ENCODE results near the gene ACTN2.

Gene ACTN2

DNA sequence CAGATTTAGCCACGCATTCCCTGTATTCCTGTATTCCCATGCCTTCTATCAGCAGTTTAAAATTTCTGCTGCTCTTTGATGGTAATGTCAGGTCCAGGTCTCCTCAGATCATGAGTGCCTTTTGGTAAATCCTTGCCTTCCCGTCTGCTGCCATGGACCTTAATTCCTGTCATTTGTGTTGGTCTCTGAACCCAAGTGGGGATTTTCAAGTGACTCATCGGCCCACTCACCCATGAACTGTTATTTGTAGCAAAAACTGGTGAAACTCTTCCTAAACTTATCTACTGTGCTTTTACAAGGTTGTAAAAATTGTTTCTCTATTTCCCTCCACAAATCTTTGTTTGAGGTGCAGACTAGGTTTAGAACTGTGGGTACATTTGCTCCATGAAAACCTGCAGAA, 47.4 kb downstream of the ACTN2 start:
- Histone ChIP-seq H3K9me3 (ENCODE audit: control insufficient read depth, insufficient read depth, low read length) (no peaks in the 10 kb centered on the region), H3K79me2 (ENCODE audit: control insufficient read depth, low read length) (no peaks in the 10 kb centered on the region), H3F3A (ENCODE audit: control insufficient read depth, insufficient read depth) (no peaks in the 10 kb centered on the region), H3K27ac (ENCODE audit: low read depth, low read length) (no peak overlapping the region), H3K4me2 (ENCODE audit: low read length) (no peak overlapping the region), H3K36me3 (ENCODE audit: control insufficient read depth, low read length) (no peaks in the 10 kb centered on the region), H3K4me1 (ENCODE audit: control insufficient read depth, low read length) (no peaks in the 10 kb centered on the region), H3K4me3 (ENCODE audit: low read length) (no peak overlapping the region), H3K9me2 (replicated peaks; ENCODE audit: control insufficient read depth, low read length) (no peaks in the 10 kb centered on the region), H4K20me1 (ENCODE audit: control insufficient read depth, insufficient read depth, low read depth, low read length) (no peaks in the 10 kb centered on the region), H3K27me3 (ENCODE audit: control insufficient read depth, low read length) (peaks cover 14% of the 10 kb centered on the region)
- TF ChIP-seq EZH2phosphoT487 (IDR thresholded peaks at IDR 0.05; ENCODE audit: borderline replicate concordance, low read length): no peak
- TF ChIP-seq, protein P1, sequence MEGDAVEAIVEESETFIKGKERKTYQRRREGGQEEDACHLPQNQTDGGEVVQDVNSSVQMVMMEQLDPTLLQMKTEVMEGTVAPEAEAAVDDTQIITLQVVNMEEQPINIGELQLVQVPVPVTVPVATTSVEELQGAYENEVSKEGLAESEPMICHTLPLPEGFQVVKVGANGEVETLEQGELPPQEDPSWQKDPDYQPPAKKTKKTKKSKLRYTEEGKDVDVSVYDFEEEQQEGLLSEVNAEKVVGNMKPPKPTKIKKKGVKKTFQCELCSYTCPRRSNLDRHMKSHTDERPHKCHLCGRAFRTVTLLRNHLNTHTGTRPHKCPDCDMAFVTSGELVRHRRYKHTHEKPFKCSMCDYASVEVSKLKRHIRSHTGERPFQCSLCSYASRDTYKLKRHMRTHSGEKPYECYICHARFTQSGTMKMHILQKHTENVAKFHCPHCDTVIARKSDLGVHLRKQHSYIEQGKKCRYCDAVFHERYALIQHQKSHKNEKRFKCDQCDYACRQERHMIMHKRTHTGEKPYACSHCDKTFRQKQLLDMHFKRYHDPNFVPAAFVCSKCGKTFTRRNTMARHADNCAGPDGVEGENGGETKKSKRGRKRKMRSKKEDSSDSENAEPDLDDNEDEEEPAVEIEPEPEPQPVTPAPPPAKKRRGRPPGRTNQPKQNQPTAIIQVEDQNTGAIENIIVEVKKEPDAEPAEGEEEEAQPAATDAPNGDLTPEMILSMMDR (IDR thresholded peaks at IDR 0.05; ENCODE audit: low read depth, low read length, poor library complexity, severe bottlenecking): no peak

DNA sequence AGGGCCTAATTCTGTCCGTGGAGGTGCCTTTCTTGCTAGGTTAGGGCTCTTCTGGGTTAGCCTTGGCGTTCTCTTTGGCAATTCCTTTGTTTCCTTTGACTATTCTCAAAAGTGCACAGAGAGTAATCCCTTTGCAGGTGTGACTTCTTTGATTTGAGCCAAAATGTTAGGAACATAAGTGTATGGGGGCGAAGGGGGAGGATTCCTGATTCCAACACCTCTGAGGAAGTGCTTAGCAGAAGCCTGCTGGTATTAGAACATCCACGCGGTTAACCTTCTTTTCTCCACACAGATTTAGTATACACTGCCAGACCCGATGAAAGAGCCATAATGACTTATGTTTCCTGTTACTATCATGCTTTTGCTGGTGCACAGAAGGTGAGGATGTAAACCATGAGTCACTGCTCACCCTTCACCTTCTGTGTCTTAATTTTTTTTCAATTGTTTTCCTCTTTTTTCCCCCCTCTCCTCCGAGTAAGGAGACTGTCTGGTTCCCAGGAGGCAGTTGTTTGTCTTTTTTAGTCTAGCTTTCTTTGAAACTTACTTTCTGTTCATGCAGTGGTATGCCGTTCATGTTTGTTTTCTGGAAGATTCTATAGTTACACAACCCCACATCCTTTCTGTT, 48.0 kb downstream of the ACTN2 start:
- Histone ChIP-seq H3F3A (ENCODE audit: control insufficient read depth, insufficient read depth) (no peaks in the 10 kb centered on the region), H3K79me2 (ENCODE audit: control insufficient read depth, low read length) (no peaks in the 10 kb centered on the region), H3K4me3 (ENCODE audit: low read length) (no peak overlapping the region), H3K4me2 (ENCODE audit: low read length) (no peak overlapping the region), H3K27ac (ENCODE audit: low read depth, low read length) (no peak overlapping the region), H3K9me2 (replicated peaks; ENCODE audit: control insufficient read depth, low read length) (no peaks in the 10 kb centered on the region), H3K36me3 (ENCODE audit: control insufficient read depth, low read length) (no peaks in the 10 kb centered on the region), H3K4me1 (ENCODE audit: control insufficient read depth, low read length) (no peaks in the 10 kb centered on the region), H3K9me3 (ENCODE audit: control insufficient read depth, insufficient read depth, low read length) (no peaks in the 10 kb centered on the region), H3K27me3 (ENCODE audit: control insufficient read depth, low read length) (peaks cover 14% of the 10 kb centered on the region), H4K20me1 (ENCODE audit: control insufficient read depth, insufficient read depth, low read depth, low read length) (no peaks in the 10 kb centered on the region)
- TF ChIP-seq, protein P1 (IDR thresholded peaks at IDR 0.05; ENCODE audit: low read depth, low read length, poor library complexity, severe bottlenecking): no peak
- no peak for TF ChIP-seq EZH2phosphoT487 (IDR thresholded peaks at IDR 0.05; ENCODE audit: borderline replicate concordance, low read length)

DNA sequence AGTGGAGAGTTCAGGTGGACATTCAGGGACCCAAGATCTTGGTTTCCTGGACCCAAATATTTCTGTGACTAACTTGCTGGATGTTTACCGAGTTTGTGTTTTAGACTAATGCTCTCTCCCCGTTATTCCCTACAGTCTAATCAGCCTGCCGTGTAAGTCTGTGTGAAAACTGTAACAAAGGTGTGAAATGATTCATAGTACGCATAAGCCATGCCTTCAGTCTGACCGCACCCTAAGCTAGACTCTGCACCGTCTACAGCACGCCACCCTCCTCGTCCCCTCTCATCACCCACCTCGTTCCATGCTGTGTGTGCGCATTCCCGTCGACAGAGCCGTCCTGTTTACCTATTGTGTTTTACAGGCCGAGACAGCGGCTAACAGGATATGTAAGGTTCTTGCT, 50.5 kb downstream of the ACTN2 start:
- peaks cover 14% of the 10 kb centered on the region for H3K27me3 ChIP-seq (ENCODE audit: control insufficient read depth, low read length)
- H3K4me2 ChIP-seq (ENCODE audit: low read length): no peak overlapping the region
- TF ChIP-seq, protein P1 (IDR thresholded peaks at IDR 0.05; ENCODE audit: low read depth, low read length, poor library complexity, severe bottlenecking): no peak
- TF ChIP-seq EZH2phosphoT487 (IDR thresholded peaks at IDR 0.05; ENCODE audit: borderline replicate concordance, low read length): no peak
- no peak overlapping the region for H3K27ac ChIP-seq (ENCODE audit: low read depth, low read length)
- H4K20me1 ChIP-seq (ENCODE audit: control insufficient read depth, insufficient read depth, low read depth, low read length): no peaks in the 10 kb centered on the region
- H3K9me3 ChIP-seq (ENCODE audit: control insufficient read depth, insufficient read depth, low read length): no peaks in the 10 kb centered on the region
- no peaks in the 10 kb centered on the region for H3F3A ChIP-seq (ENCODE audit: control insufficient read depth, insufficient read depth)
- no peak overlapping the region for H3K4me3 ChIP-seq (ENCODE audit: low read length)
- H3K9me2 ChIP-seq (replicated peaks; ENCODE audit: control insufficient read depth, low read length): no peaks in the 10 kb centered on the region
- H3K4me1 ChIP-seq (ENCODE audit: control insufficient read depth, low read length): no peaks in the 10 kb centered on the region
- H3K79me2 ChIP-seq (ENCODE audit: control insufficient read depth, low read length): no peaks in the 10 kb centered on the region
- H3K36me3 ChIP-seq (ENCODE audit: control insufficient read depth, low read length): no peaks in the 10 kb centered on the region
